ENCODE results near the gene DBT.

DNA sequence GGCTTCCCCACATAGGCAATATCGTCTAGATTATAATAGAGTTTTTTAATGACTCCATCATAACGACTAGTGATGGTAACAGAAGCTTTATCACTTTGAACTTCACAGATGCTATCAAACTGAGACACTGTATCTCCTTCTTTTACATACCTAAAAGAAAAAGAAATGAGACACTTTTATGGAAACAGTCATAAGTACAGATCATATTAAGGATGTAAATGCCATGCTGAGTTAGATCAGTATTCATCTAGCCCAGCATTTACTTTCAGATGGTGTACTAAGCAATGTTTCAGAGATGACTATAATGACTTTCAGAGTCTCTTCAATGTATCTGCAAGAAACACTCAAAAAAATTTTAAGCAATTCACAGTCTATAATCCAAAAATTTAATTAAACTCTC is 18.9 kb downstream of the DBT start:
- TF ChIP-seq POLR2A (IDR thresholded peaks at IDR 0.05) (no peak), CTCF (IDR thresholded peaks at IDR 0.05) (no peak), POLR2AphosphoS5 (IDR thresholded peaks at IDR 0.05) (no peak), EP300 (IDR thresholded peaks at IDR 0.05; ENCODE audit: low read depth) (no peak)
